Measurements from ENCODE around the gene PPP1R18.

GRCh38 chr6:30640481-30640880 lies 46.0 kb downstream of the PPP1R18 start:
- TF ChIP-seq CTCF (IDR thresholded peaks at IDR 0.05; ENCODE audit: poor library complexity) (no peak), EZH2 (IDR thresholded peaks at IDR 0.05; ENCODE audit: borderline replicate concordance) (no peak)

Measured in hepatocyte (in vitro differentiated cells).